Stimulated activated CD8-positive, alpha-beta memory T cell treated with anti-CD3 and anti-CD28 coated beads, Interleukin-4, amount 100 ng/mL, for 1 hour (primary cell): ENCODE measurements around the gene CMIP.
"Not testable (repeated sequence)": the region's sequence is repeated elsewhere in the genome, so short reads cannot be mapped to it uniquely, and the experiment has no call there.

ENCODE experiments used
- DNase-seq, 2 donors: peaks; one replicate each; pipeline ENCODE4 v3.0.0-alpha.2; 2020; ENCODE audit warnings: low read depth in 2 of 2, low spot score in 1 of 2

Gene CMIP

DNA sequence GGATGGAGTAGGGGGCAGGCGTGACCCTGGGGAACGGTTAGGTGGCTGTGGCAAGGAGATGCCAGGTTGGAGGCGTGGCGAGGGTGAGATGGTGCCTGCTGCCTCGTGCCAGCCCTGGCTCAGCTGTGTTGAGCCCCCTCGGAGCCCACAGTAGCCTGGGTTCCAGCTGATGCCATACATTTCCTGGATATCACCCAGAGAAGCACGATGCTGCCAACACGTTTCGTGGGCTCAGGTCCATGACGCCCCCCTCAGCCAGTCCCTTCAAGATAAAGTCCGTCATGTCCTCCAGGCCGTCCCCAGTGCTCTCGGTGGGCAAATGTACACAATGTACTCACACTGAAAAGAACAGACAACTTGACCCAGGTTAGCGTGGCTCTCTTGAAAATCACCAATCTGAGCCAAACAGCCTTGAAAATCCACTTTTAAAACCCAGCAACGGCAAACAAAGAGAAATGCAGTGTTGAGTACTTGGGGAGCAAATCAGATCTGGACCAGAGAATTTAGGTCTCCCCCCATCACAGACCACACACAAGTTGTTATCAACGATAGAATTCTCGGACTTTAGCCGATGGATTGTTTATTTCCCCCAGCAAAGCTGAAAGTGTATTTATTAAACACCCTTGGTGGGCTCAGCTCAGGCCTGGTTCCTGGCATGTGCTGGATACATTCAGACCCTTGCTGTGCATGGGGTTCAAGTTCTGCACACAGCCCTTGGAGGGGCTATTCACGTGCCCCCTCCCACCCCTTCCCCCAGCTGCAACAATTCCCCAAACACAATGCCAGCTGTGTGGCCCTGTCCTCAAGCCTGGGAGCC lies 231.7 kb downstream of the CMIP start:
- DNase-seq = no peak

DNA sequence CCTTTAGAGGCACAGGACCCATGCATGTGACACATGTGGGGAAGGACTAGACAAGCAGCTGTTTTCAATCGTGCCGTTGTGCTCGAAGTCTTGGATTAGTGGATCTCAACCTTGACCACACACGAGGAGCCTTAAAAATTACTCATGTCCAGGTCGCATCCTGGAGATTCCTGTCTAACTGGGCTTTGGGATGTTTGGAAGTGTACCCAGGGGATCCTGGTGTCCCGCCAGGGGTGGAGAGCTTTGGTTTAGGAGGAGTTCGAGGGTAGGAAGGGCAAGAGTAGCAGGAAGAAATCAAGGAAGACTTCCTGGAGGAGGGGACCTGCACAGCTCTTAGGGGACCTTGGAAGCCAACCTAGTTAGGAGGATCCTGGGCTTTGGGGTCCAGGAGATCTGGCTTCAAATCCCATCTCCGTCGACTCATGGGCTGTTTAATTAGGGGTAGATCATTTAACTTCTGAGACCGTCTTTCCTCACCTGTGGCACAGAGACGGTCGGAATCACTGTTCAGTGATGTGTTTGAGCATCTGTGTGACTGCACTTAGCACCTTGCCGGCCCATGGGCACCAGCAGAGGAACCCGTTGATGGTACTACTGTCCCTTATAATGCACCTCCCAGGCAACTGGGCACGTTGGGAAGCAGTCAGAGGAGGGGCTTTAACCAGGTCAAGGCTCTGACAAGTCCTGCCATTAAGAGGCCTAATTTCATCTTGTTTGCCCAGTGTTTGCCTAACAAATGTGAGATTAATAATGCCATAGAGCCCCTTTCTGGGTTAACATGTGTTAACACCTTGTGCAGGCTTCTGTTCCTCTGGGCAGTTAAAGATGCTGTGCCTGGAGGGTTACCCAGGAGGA lies 232.5 kb downstream of the CMIP start:
- DNase-seq = no peak

DNA sequence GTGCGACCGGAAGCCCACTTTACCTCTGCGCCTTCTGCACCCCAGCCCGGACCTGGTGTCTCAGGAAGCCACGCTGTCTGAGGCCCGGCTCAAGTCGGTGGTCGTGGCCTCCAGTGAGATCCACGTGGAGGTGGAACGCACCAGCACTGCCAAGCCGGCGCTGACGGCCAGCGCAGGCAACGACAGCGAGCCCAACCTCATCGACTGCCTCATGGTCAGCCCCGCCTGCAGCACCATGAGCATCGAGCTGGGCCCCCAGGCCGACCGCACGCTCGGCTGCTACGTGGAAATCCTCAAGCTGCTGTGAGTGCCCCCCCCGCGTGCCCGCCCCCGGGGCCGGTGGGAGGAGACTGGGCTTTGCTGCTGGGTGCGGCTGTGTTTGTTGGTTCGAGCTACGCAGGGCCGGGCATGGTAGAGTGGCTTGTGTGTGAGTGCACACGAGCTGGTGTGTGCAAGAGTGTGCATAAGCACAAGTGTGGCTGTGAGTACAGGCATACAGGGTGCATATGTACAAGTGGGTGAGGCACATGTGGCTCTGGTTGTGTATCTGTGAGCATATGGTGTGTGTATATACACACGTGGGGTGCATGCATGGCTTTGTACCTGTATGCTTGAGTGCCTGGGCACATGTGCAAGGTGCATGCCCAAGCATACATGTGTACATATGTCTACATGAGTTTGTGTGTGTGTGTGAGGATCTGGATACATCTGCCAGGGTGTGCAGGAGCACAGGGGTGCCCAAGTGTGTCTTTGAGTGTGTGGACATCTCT lies 233.9 kb downstream of the CMIP start:
- DNase-seq = no peak

DNA sequence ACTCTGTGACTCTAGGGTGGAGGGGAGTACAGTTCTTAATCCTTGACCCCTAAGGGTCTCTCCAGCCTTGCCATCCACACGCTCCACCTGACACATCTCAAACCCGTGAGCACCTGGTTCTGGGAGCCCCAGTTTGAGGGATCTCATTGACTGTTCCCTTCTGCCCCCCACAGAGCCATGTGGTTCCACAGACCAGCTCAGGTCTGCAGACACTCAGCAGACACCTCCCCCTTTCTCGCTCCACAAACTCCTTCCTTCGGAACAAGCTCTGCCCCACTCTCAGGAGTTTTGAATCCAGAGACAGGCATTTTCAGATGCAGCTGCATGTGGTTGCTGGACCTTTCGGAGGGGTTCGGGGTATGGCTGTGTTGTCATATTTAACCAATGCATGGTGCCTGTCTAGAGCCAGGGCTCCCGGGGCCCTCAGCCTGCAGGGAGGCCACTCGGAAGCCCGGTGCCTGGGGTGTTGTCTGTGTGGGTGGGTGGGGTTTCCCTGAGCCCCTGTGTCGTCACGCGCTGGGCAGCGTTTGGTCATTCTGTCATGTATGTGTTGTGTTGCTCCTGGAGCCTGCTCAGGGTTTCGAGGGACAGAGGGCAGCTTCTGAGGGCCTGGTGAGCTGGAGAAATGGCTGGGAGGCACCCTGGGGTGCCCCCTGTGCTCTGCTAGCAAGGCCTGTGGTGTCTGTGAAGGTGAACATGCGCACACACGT lies 235.3 kb downstream of the CMIP start:
- no peak for DNase-seq

DNA sequence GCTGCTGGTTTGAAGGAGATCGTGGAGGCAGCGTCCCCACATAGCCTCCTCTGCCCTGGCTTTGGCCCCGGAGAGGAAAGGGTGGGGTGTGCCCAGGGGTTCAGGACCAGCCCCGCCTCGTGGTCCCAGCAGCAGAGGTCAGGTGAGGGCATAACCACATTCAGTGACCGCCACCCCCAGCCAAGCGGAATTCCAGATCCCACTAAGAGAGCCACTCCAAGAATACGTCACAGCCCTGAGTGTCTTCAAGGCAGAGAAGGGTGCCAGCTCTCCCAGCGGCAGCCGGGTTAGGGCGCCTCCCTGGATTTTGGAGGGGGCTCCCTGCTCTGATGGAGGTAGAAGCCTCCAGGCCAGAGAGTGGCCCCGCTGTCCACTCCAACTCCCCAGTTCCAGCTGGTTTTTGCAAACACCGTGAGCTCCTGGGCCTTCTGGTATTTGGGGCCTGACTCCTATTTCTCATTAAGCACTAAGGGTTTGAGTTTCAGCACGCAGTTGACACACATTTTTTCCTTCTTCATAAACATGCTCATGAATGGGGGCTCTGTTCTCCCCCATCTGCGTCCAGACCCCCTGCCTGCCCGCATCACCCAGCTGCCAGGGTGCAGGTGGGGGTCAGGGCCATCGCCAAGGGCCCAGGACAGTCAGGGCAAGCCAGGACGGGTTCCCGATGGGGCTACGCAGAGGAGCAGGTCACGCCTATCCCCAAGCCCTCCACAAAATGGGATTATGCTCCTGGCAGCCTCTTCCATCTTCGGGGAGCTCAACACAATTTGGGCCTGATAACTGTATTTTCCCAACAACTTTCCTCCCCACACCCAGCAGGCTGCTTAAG lies 236.1 kb downstream of the CMIP start:
- no peak for DNase-seq

DNA sequence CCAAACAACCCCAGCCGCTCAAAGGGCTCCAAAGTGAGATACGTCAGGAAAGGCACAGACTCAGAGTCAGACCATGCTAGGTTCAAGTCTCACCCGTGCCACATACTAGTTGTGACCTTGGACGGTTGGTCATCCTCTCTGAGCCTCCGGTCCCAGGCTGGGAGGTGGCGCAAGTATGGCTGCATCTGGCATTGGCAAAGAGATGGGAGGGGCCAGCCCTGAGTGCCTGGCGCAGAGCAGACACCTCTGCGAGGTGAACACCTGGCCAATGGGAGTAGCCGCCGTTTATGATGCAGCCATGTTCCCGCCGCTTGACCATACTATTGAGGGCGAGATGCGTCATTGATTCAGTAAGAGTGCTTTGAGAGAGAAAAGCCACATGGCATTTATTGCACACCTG lies 236.7 kb downstream of the CMIP start:
- no peak for DNase-seq

DNA sequence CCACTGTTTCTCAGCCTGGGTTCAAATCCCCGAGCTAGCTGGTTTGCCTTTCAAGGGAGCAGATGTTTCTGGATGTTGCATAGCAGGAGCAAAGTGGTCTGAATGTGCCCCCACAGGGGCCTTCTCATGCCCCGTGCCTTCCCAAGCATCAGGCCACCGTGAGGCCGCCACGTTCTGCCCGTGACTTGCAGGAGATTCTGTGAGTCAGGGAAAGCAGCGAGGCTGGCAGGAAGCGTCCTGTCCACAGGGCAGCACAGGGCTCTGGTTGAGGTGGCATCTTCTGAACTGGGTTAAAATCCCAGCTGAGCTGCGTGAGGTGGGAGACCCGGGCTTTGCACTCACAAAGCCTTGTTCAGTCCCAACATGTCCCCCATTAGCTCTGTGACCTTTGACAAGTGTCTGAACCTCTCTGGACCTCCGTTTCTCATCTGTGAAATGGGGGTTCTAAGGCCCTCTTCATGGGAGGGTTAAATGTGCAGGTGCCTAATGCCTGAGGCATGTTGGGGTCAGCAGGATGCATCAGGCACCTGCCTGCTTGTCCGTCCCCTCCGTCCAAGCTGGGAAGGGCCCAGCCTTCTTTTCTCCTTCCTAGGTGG lies 239.7 kb downstream of the CMIP start:
- DNase-seq = no peak

DNA sequence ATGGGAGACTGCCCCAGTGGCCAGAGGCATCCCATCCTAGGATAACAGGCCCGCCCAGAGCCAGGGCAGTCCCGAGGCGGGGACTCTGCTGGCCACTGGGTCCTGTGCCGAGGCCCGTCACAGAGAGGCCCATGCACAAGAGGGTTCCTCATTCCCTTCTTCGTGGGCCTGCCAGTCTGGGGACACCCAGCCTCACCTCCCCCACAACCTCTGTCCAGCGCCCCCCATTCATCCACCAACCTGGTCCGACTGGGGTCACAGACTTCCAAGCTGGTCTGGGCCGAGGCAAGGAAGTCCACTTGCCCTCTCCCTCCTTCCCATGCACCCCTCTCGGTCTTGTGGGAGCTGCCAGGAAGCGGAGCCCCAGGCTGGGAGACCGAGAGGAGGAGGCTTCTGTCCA lies 240.3 kb downstream of the CMIP start:
- DNase-seq = no peak

DNA sequence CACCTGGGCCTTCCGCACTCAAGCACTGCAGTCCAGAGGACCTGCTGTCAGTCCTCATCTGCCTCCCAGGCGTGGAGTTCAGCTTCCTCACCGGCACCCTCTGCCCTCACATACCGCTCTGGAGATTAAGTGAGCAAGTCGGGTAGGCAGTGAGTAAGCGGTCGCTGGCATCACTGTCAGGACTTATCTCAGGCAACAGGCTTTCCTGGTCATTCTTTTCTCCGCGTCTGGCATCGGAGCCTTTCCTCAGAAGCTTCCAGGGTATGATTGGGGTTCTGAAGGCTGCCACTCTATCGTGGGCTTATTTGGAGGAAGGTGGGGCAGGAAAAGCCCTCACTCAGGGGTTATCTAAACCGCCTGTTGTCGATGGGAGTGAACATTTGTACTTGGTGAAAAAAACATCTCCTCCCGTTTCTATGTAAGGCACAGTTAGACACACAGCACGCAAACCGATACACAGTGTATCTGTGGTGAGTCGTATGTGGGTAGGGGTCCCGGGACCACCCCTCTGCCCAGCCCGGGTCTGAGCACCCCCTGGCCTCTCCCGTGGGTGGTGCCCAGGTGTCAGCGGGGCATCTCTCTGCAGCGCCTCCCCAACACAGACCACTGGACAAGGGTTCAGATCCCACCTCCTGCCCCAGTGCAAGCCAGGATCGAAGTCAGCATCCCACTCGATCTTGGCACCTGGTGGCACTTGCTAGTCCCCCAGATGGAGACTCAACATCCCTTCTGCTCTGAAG lies 242.0 kb downstream of the CMIP start:
- DNase-seq = no peak

DNA sequence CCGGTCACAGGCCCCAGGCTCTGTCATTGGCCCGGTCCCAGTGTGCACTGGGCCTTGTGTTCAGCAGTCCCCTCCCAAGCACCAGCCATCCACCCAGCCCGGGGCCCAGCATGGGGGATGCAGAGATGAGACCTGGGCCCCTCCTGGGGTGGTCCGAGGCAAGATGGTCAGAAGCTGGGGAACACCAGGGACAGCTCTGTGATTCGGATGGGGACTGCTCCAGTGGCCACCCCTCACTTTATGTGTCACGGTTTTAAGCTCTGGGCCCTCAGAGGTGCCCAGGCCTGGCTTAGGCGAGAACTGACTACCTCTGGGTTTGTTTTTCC lies 242.5 kb downstream of the CMIP start:
- DNase-seq = no peak

DNA sequence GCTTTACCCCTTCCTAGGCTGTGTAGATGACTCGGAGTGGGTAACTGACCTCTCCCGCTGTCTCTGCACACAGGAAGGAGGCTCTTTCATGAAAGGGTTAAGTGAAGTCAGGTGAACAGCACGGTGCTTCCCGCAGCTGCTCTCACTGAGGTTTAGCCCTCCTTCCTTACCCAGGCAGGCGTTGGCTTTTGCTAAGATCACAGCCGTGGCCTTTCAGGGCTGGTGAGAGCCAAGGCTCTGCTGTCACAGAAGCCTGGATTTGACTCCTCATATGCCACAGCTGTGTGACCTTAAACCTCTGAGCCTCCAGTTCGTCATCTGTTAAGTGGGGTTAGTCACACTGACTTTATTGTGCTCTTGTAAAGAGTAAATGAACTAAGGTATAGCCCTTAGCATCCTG lies 243.6 kb downstream of the CMIP start:
- no peak for DNase-seq

DNA sequence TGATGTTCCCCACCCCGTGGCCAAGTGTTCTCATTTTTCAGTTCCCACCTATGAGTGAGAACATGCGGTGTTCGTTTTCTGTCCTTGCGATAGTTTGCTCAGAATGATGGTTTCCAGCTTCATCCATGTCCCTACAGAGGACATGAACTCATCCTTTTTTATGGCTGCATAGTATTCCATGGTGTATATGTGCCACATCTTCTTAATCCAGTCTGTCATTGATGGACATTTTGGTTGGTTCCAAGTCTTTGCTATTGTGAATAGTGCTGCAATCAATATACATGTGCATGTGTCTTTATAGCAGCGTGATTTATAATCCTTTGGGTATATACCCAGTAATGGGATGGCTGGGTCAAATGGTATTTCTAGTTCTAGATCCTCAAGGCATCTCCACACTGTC lies 244.2 kb downstream of the CMIP start:
- not testable (repeated sequence) for DNase-seq

DNA sequence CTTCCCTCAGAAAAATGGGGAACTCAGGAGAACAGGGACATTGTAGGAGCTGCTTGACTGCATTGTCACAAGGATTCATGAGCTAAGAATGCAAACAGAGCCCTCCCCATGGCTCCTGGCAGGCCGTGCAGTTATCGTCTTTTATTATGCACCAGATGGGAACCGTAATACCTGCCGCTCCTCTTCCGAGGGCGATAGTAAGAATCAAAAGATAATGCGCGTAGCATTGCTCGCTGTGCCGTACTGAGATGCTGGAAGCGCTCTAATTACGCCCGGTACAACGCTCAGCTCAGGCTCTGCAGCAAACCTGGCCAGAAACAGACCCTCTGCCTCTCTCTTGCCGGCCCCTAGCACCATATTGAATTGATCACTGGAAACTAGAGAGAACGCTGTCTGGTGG lies 247.4 kb downstream of the CMIP start:
- no peak for DNase-seq

DNA sequence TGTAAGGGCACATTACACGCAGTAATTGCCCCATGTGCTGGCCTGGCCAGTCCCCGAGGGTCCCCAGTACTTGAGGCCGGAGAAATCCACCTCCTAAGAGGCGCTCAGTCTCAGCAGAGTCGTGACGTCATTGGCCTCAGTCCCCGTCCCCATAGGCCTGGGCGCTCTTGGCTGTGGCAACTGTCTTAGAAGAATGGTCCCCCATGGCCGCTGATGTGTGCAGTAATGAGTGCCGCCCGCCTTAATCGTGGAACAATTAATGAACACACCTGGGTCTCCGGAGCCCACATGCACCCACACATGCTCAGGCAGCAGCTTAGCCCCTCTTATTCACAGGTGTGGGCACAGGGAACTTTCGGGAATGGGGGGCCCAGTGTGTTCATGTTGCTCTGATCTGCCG lies 248.0 kb downstream of the CMIP start:
- no peak for DNase-seq

DNA sequence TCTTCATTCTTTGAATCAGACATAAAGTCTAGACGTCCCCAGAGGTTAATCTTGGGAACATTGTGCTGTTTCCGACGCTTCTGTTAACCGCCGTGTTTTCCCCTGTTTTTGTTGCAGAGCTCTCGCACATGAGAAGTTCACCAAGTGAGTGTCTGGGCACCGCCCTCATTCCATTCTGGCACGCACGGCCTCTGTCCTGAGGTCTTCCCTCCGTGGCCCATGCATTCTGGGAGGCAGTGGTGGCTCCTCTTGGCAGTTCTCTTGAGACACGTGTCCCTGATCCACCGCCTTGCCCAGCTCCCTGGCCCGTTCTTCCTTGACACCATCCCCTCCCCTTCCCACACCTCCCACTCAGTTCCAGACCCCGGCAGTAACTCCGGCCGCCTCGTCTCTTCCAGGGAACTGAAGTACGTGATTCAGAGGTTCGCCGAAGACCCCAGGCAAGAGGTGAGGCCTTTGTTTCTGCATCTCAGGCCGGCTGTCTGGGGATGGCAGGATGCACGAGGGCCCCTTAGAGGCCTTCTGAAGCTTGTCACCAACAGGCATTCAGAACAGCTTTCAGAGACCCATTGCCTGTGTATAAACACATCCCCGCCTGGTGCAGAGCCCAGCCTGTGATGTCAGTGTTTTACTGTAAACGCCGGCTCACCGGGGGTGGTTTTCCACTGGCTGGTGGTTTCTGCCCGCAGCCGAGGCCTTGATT lies 248.6 kb downstream of the CMIP start:
- DNase-seq = no peak

DNA sequence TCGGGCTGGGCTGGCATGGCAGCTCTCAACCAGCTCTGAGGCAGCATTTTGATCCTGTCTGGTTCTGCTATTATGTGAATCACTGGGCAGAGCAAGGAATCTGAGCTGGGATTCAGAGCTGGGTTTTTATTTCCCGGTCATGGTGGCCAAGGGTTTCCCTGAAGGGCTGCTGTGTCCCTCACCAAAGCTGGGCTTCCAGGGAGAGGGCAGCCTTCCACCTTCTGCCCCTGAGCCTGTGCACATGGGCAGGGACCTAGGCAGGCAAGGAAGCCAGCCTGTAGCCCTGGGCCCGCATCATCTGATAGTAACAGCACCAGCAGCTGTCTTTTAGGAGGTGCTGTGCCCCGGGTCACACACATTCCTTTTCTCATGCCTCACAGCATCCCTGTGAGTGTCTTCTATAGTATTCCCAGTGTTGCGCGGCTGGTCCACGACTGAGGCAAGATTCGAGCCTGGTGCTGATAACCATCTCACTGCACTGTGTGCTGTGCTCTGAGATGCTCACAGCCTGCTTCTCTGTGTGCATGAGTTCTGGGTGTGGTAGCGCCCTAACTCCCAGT lies 249.2 kb downstream of the CMIP start:
- no peak for DNase-seq

DNA sequence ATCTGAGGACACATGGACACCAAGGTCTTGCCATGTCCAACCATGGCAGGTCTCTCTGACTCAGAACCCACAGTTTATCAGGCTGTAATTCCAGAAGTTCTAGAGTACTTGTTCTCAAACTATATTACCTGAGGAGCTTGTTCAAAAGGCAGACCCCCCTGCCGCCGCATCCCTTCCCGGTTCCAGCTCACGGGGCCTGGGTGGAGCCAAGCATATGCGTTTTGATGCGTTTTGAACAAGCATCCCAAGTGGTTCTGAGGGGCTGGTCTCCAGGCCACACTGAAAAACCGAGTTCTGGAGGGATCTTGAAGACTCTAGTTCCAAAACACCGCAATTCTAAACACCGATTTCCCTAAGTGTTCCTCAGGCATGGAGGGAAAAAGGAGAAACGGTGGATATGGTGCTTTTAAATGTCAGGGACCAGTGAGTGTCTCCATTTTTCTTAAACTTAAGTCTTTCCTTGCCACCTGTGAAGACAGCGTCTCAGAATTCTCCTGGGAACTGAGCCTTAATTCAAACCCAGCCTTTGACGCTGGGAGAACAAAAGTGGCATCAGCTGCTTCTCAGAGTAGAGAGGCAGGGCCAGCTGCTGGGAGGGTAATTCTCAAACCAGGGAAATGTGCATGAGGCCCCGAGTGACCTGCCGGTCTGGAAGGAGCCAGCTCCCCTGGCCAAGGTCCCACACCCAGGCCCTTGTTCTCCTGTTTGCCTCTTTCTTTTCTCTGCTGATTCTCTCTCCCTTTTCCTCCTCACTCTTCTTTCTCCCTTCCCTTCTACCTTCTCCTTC lies 250.1 kb downstream of the CMIP start:
- DNase-seq = no peak
